NB4 (cell line): ENCODE measurements around the gene KIAA0930.

Experiments used
- DNase-seq: peaks from one replicate; pipeline ENCODE4 v3.0.0; 2010; ENCODE audit warnings: low read depth
- H3K4me3 ChIP-seq: one replicate; pipeline ENCODE4 v1.5.1; 2011; ENCODE audit warnings: mild to moderate bottlenecking, low read depth, low read length, moderate library complexity
- CTCF ChIP-seq: IDR thresholded peaks from one replicate; pipeline ENCODE4 v1.5.1; 2012; ENCODE audit warnings: low read depth, low read length
- MAX ChIP-seq: IDR thresholded peaks from 2 replicates; pipeline ENCODE4 v1.6.1; 2011; ENCODE audit warnings: low read depth, low read length
- MYC ChIP-seq: IDR thresholded peaks from 2 replicates; pipeline ENCODE4 v1.6.1; 2011; ENCODE audit warnings: low read depth, low read length
- POLR2A ChIP-seq: IDR thresholded peaks from 2 replicates; pipeline ENCODE4 v1.6.1; 2011; ENCODE audit warnings: mild to moderate bottlenecking; ENCODE audit not compliant: insufficient read length; ENCODE audit errors: extremely low read depth

The KIAA0930 gene

GRCh38 chr22:45227645-45228400 lies 12.9 kb downstream of the KIAA0930 start:
- no peak for DNase-seq
- H3K4me3 ChIP-seq: no peak overlapping the region
- TF ChIP-seq CTCF (no peak), MYC (no peak), MAX (no peak), POLR2A (no peak)

- H3K4me3 ChIP-seq: no peak overlapping the region
- peak; percentile 92 for DNase-seq
- TF ChIP-seq MYC (peak; percentile 49; the same call in 1 of the 2 replicates), MAX (peak; percentile 83), CTCF (no peak), POLR2A (no peak)
These were observed 14.0 kb downstream of the KIAA0930 start for GRCh38 chr22:45226503-45227186.

GRCh38 chr22:45225732-45226502 lies 14.8 kb downstream of the KIAA0930 start:
- peak; percentile 98 for DNase-seq
- no peak overlapping the region for H3K4me3 ChIP-seq
- no peak for TF ChIP-seq POLR2A
- no peak for TF ChIP-seq CTCF
- peak; percentile 93 for TF ChIP-seq MAX
- TF ChIP-seq MYC: peak; percentile 97

GRCh38 chr22:45224988-45225731 lies 15.5 kb downstream of the KIAA0930 start:
- no peak for TF ChIP-seq POLR2A
- no peak for TF ChIP-seq MYC
- TF ChIP-seq CTCF: no peak
- TF ChIP-seq MAX: no peak
- DNase-seq: no peak
- H3K4me3 ChIP-seq: no peak overlapping the region

GRCh38 chr22:45224331-45224730 lies 16.4 kb downstream of the KIAA0930 start:
- DNase-seq: no peak

More at GRCh38 chr22:45224331-45224730, 16.4 kb downstream of the KIAA0930 start:
- H3K4me3 ChIP-seq: no peak overlapping the region
- TF ChIP-seq MAX (no peak), MYC (no peak), POLR2A (no peak), CTCF (no peak)
